H1 (cell line): ENCODE measurements around the gene NRXN3. TPM values are rescaled to one million over a fixed set of nuclear protein-coding genes. Genes with fewer than 3 reads are reported as not detected.

Experiments
- CTCF ChIA-PET: fragments of 300-600 bp; sonication (Branson Sonifier 250); formaldehyde crosslinking; loops from one replicate; lab custom pipeline; 2021; ENCODE audit not compliant: partially characterized antibody; lab: Charles Lee
- POLR2A ChIA-PET: fragments of 300-600 bp; sonication (Branson Sonifier 250); formaldehyde crosslinking; loops from one replicate; lab custom pipeline; 2021; ENCODE audit warnings: inconsistent platforms; ENCODE audit not compliant: partially characterized antibody; lab: Charles Lee
- DNase-seq, 2 experiments: peaks; one replicate each; pipeline versions ENCODE4 v3.0.0 to v3.0.0-alpha.2; 2010 to 2022; ENCODE audit warnings: low spot score in 2 of 2, low read depth in 1 of 2, mixed read lengths in 1 of 2
- FAIRE-seq: peaks from 2 replicates; lab custom pipeline; 2011; peaks lifted over from hg19 to GRCh38; lab: Jason Lieb, UNC
- H2AFZ ChIP-seq: 2 replicates; pipeline ENCODE4 v1.8.1; 2012; ENCODE audit warnings: low read length, inconsistent platforms
- H2AK5ac ChIP-seq: 2 replicates; pipeline ENCODE4 v1.6.1; 2013; ENCODE audit warnings: low read depth, low read length
- H2BK120ac ChIP-seq: replicated peaks from 2 replicates; pipeline ENCODE3; 2013; ENCODE audit warnings: low read depth, low read length, inconsistent platforms
- H2BK12ac ChIP-seq: 2 replicates; pipeline ENCODE4 v1.6.1; 2013; ENCODE audit warnings: low read depth, low read length
- H2BK15ac ChIP-seq: 2 replicates; pipeline ENCODE4 v1.6.1; 2013; ENCODE audit warnings: low read length
- H2BK20ac ChIP-seq: 2 replicates; pipeline ENCODE4 v1.6.1; 2013; ENCODE audit warnings: low read length
- H2BK5ac ChIP-seq: 2 replicates; pipeline ENCODE4 v1.6.1; 2013; ENCODE audit warnings: low read depth, low read length
- H3K14ac ChIP-seq: 2 replicates; pipeline ENCODE4 v1.6.1; 2013; ENCODE audit warnings: inconsistent platforms; ENCODE audit not compliant: insufficient read length
- H3K18ac ChIP-seq: 2 replicates; pipeline ENCODE4 v1.6.1; 2013; ENCODE audit warnings: low read length; ENCODE audit errors: extremely low read depth
- H3K23ac ChIP-seq: 2 replicates; pipeline ENCODE4 v1.6.1; 2013; ENCODE audit warnings: inconsistent platforms; ENCODE audit not compliant: insufficient read length
- H3K23me2 ChIP-seq: 2 replicates; pipeline ENCODE4 v1.6.1; 2013; ENCODE audit warnings: low read depth, low read length
- H3K27ac ChIP-seq: 2 replicates; pipeline ENCODE4 v1.6.1; 2011; ENCODE audit warnings: low read depth, low read length, inconsistent platforms
- H3K27me3 ChIP-seq, 4 experiments: replicated peaks in 1 of 4; 1 replicate in 1 of 4; 2 replicates in 3 of 4; pipeline versions ENCODE4 v1.6.1 to v1.8.1; 2011 to 2013; ENCODE audit warnings: low read length in 3 of 4, mild to moderate bottlenecking in 3 of 4, inconsistent platforms in 2 of 4, mixed read lengths in 2 of 4, moderate library complexity in 1 of 4; ENCODE audit not compliant: control insufficient read depth in 3 of 4, insufficient read depth in 3 of 4; ENCODE audit errors: extremely low read depth in 1 of 4
- H3K36me3 ChIP-seq, 4 experiments: 2 replicates each; pipeline versions ENCODE4 v1.6.1 to v1.8.1; 2011 to 2013; ENCODE audit warnings: mild to moderate bottlenecking in 4 of 4, low read length in 3 of 4, moderate library complexity in 2 of 4, control low read depth in 1 of 4, inconsistent platforms in 1 of 4; ENCODE audit not compliant: insufficient read depth in 4 of 4, control insufficient read depth in 2 of 4
- H3K4ac ChIP-seq: replicated peaks from 2 replicates; pipeline ENCODE3; 2013; ENCODE audit warnings: low read length, low read depth, mixed read lengths, inconsistent platforms; ENCODE audit not compliant: insufficient read length
- H3K4me1 ChIP-seq, 4 experiments: replicated peaks in 1 of 4; 1 replicate in 1 of 4; 2 replicates in 3 of 4; pipeline versions ENCODE4 v1.6.1 to v1.8.1; 2011 to 2013; ENCODE audit warnings: low read length in 3 of 4, inconsistent platforms in 2 of 4, mixed read lengths in 1 of 4; ENCODE audit not compliant: insufficient read depth in 4 of 4, control insufficient read depth in 3 of 4
- H3K4me2 ChIP-seq, 2 experiments: 2 replicates each; pipeline versions ENCODE4 v1.6.1 to v1.8.1; 2011 to 2013; ENCODE audit warnings: low read depth in 2 of 2, low read length in 2 of 2, control low read depth in 1 of 2, inconsistent platforms in 1 of 2, mild to moderate bottlenecking in 1 of 2; ENCODE audit not compliant: insufficient read depth in 1 of 2
- H3K4me3 ChIP-seq, 4 experiments: fragments of 200-600, 300-600 bp in 1 of 4; sonication (generic), shearing (Covaris generic), sonication (Bioruptor Twin) in 1 of 4; 2 replicates each; pipeline versions ENCODE4 v1.5.1 to v1.8.1; 2011 to 2016; ENCODE audit warnings: low read length in 4 of 4, low read depth in 3 of 4, control low read depth in 2 of 4, inconsistent platforms in 2 of 4, mild to moderate bottlenecking in 2 of 4, mixed read lengths in 1 of 4, moderate library complexity in 1 of 4; ENCODE audit not compliant: insufficient read depth in 2 of 4; ENCODE audit errors: extremely low read depth in 1 of 4
- H3K56ac ChIP-seq: replicated peaks from 2 replicates; pipeline ENCODE3; 2013; ENCODE audit warnings: low read depth, mild to moderate bottlenecking, mixed read lengths, low read length, inconsistent platforms; ENCODE audit not compliant: insufficient read length
- H3K79me1 ChIP-seq: 2 replicates; pipeline ENCODE4 v1.6.1; 2013; ENCODE audit warnings: low read depth, low read length, control low read depth
- H3K79me2 ChIP-seq, 2 experiments: 2 replicates each; pipeline versions ENCODE4 v1.6.1 to v1.8.1; 2012 to 2013; ENCODE audit warnings: low read length in 2 of 2, mild to moderate bottlenecking in 2 of 2, inconsistent platforms in 1 of 2; ENCODE audit not compliant: insufficient read depth in 2 of 2, control insufficient read depth in 1 of 2
- H3K9ac ChIP-seq, 4 experiments: replicated peaks in 1 of 4; 1 replicate in 1 of 4; 2 replicates in 3 of 4; pipeline versions ENCODE4 v1.6.1 to v1.8.1; 2011 to 2013; ENCODE audit warnings: low read depth in 3 of 4, low read length in 3 of 4, control low read depth in 2 of 4, mild to moderate bottlenecking in 2 of 4, moderate library complexity in 2 of 4, inconsistent platforms in 1 of 4; ENCODE audit errors: extremely low read depth in 1 of 4
- H3K9me3 ChIP-seq, 2 experiments: 2 replicates each; pipeline versions ENCODE4 v1.6.1 to v1.8.1; 2012 to 2013; ENCODE audit warnings: mild to moderate bottlenecking in 2 of 2, moderate library complexity in 2 of 2, control low read depth in 1 of 2, inconsistent platforms in 1 of 2, low read depth in 1 of 2, low read length in 1 of 2, mixed read lengths in 1 of 2; ENCODE audit not compliant: insufficient read depth in 2 of 2
- H4K20me1 ChIP-seq, 2 experiments: replicated peaks in 1 of 2; 2 replicates each; pipeline versions ENCODE3 to v1.8.1; 2011 to 2013; ENCODE audit warnings: inconsistent platforms in 2 of 2, low read length in 2 of 2, mild to moderate bottlenecking in 1 of 2; ENCODE audit not compliant: insufficient read depth in 2 of 2, control insufficient read depth in 1 of 2
- H4K5ac ChIP-seq: 2 replicates; pipeline ENCODE4 v1.6.1; 2013; ENCODE audit warnings: low read length, low read depth, mixed read lengths, inconsistent platforms; ENCODE audit not compliant: insufficient read length
- H4K8ac ChIP-seq: 2 replicates; pipeline ENCODE4 v1.8.0; 2013; ENCODE audit warnings: mild to moderate bottlenecking, moderate library complexity, low read length, inconsistent platforms; ENCODE audit not compliant: insufficient read depth; ENCODE audit errors: extremely low read depth
- H4K91ac ChIP-seq: replicated peaks from 2 replicates; pipeline ENCODE3; 2013; ENCODE audit warnings: low read length, mixed read lengths, inconsistent platforms; ENCODE audit not compliant: insufficient read length
- ASH2L ChIP-seq: fragments of 200-600, 300-600 bp; sonication (generic); IDR thresholded peaks from one replicate; pipeline ENCODE4 v1.7.1; 2017; ENCODE audit warnings: low read length
- CBX8 ChIP-seq: fragments of 300-800, 300-1000 bp; sonication (generic); IDR thresholded peaks from 2 replicates; pipeline ENCODE4 v1.7.1; 2016; ENCODE audit warnings: low read depth, low read length, borderline replicate concordance
- CHD2 ChIP-seq: IDR thresholded peaks from 2 replicates; pipeline ENCODE4 v1.6.1; 2012; ENCODE audit warnings: low read length, improper control_type of control experiment
- E2F6 ChIP-seq: IDR thresholded peaks from 2 replicates; pipeline ENCODE4 v1.6.1; 2012; ENCODE audit warnings: inconsistent platforms
- KDM5A ChIP-seq: fragments of 200-600 bp; IDR thresholded peaks from 2 replicates; pipeline ENCODE4 v1.7.1; 2012; ENCODE audit warnings: mild to moderate bottlenecking, low read length, inconsistent platforms, mixed read lengths
- NANOG ChIP-seq: IDR thresholded peaks from 2 replicates; pipeline ENCODE4 v1.6.1; 2011; ENCODE audit warnings: low read length, low read depth, mild to moderate bottlenecking, inconsistent platforms; ENCODE audit not compliant: insufficient read depth, poor library complexity, severe bottlenecking
- PHF8 ChIP-seq: fragments of 200-600 bp; sonication (generic); conservative IDR thresholded peaks from 2 replicates; pipeline ENCODE4 v1.7.1; 2012; ENCODE audit warnings: low read depth, mild to moderate bottlenecking, inconsistent platforms, low read length, moderate library complexity
- TBP ChIP-seq: IDR thresholded peaks from 2 replicates; pipeline ENCODE4 v1.6.1; 2011; ENCODE audit warnings: low read depth, low read length, improper control_type of control experiment
- YY1 ChIP-seq: IDR thresholded peaks from 2 replicates; pipeline ENCODE4 v1.6.1; 2011; ENCODE audit warnings: low read depth, mild to moderate bottlenecking, low read length
- WGBS, 2 experiments: shearing (Covaris generic) in 1 of 2; methylation state at CpG; one replicate each; pipeline versions ENCODE4 v1.1.6 to v1.1.7; 2013 to 2015; ENCODE audit warnings: low lambda C conversion rate in 2 of 2, mixed read lengths in 2 of 2, inconsistent platforms in 1 of 2, low coverage in 1 of 2, missing lambda C conversion rate in 1 of 2; ENCODE audit not compliant: insufficient replicate concordance in 2 of 2, insufficient coverage in 1 of 2, insufficient read length in 1 of 2; ENCODE audit errors: extremely low coverage in 1 of 2, missing lambda C conversion rate in 1 of 2; 5-methylcytosine and 5-hydroxymethylcytosine counted together
- polyA plus RNA-seq, 7 experiments: library from polyadenylated mRNA; depleted of rRNA in 3 of 7; stranded (reverse) in 5 of 7; unstranded in 2 of 7; fragments of >200 nt in 5 of 7; fragments of 200-250 nt in 2 of 7; gene quantifications; 1 replicate in 5 of 7; 2 replicates in 1 of 7; 4 replicates in 1 of 7; pipeline versions ENCODE4 v1.2.1 to v1.2.3, GENCODE V29; 2011 to 2013; ENCODE audit warnings: missing spikeins in 2 of 7, mixed read lengths in 2 of 7
- total RNA-seq: library from RNA; stranded (reverse); fragmentation: NEBNext Ultra II Directional; extraction: Animal tissue kit (Norgen Biotek cat#: 25700); gene quantifications from 2 replicates; pipeline ENCODE4 v1.2.1, GENCODE V29; 2021
- TF ChIP-seq, protein P1 (sequence below): IDR thresholded peaks from 2 replicates; pipeline ENCODE4 v1.6.1; 2011; ENCODE audit warnings: low read depth, mild to moderate bottlenecking, low read length; ENCODE audit not compliant: insufficient read depth
- TF ChIP-seq, protein P2 (sequence below): IDR thresholded peaks from 2 replicates; pipeline ENCODE4 v1.6.1; 2012; ENCODE audit warnings: inconsistent platforms

Gene NRXN3
- total and polyA plus RNA-seq, 2 of the 8 experiments (the other 6 are each of a cell fraction or from before 2014, with no cell fraction given): 2.6 to 4.1 TPM

DNA sequence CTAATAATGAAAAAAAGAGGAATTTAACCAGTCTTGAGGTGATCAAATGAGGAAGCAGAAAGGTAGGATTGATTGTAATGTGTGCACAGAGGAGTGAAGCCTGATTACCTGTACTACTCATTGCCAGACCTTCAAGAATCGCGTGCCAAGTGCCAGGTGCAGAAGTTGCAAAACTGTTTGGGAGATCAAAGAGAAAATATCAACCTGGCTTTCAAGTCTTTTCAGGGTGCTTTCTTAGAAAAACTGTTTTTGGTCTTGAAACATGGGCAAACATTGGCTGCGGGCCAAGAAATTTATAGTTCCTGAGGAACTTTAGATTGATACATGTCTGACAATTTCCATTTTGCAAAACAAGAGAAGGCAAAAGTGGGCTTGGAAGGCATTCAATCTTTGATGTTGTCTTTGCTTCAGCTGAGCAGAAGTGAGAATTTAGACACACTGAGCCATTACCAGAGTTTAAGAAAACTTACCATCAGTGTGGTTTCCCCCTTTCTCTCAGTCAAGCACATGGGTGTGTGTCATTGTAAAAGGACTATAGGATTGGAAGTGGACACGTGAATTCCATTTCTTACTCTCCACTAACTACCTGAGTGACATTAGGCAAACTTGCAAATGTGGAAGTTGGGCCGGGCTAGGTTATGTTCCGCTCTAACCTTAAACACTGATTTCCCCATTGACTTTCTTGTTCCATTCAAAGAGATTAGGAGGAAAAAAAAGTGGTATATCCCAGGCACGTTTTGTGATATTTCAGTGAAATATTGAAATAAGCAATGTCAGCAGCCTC lies 1555.0 kb downstream of the NRXN3 start:
- ChIA-PET POLR2A (no interaction called here), CTCF (interaction anchor here (1.9 kb wide), 1 partner anchor 17 kb away, joined by 4 read pairs; no protein-coding TSS in a partner anchor)
- TF ChIP-seq, protein P1, sequence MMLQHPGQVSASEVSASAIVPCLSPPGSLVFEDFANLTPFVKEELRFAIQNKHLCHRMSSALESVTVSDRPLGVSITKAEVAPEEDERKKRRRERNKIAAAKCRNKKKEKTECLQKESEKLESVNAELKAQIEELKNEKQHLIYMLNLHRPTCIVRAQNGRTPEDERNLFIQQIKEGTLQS: no peak
- no peak for TF ChIP-seq CHD2
- no peak for TF ChIP-seq NANOG
- TF ChIP-seq, protein P2, sequence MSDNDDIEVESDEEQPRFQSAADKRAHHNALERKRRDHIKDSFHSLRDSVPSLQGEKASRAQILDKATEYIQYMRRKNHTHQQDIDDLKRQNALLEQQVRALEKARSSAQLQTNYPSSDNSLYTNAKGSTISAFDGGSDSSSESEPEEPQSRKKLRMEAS: no peak
- no peak for TF ChIP-seq CBX8
- no peak for TF ChIP-seq ASH2L
- no peak for TF ChIP-seq PHF8
- no peak for TF ChIP-seq E2F6
- TF ChIP-seq TBP: no peak
- TF ChIP-seq YY1: no peak
- no peak for TF ChIP-seq KDM5A

More for the DNA sequence above, 1555.0 kb downstream of the NRXN3 start:
- FAIRE-seq (no peak), DNase-seq (no peak)
- H3K36me3 ChIP-seq: no peaks in the 10 kb centered on the region
- no peak overlapping the region for H3K27ac ChIP-seq
- no peak overlapping the region for H3K23ac ChIP-seq
- no peak overlapping the region for H2AFZ ChIP-seq
- H2AK5ac ChIP-seq: no peak overlapping the region
- H3K56ac ChIP-seq: no peak overlapping the region
- no peaks in the 10 kb centered on the region for H4K20me1 ChIP-seq
- H3K4me2 ChIP-seq: no peak overlapping the region
- H3K79me1 ChIP-seq: no peaks in the 10 kb centered on the region
- no peak overlapping the region for H4K5ac ChIP-seq
- H3K4ac ChIP-seq: no peak overlapping the region
- H3K9ac ChIP-seq: no peak overlapping the region
- H3K14ac ChIP-seq: no peak overlapping the region
- H4K91ac ChIP-seq: no peak overlapping the region
- no peaks in the 10 kb centered on the region for H3K9me3 ChIP-seq
- no peak overlapping the region for H2BK20ac ChIP-seq
- H2BK12ac ChIP-seq: no peak overlapping the region
- H2BK5ac ChIP-seq: no peak overlapping the region
- H3K4me3 ChIP-seq: no peak overlapping the region
- H3K79me2 ChIP-seq: no peaks in the 10 kb centered on the region
- no peak overlapping the region for H2BK120ac ChIP-seq
- H2BK15ac ChIP-seq: no peak overlapping the region
- no peak overlapping the region for H4K8ac ChIP-seq
- no peaks in the 10 kb centered on the region; the same call in 1 of the 2 replicates for H3K23me2 ChIP-seq
- no peaks in the 10 kb centered on the region for H3K4me1 ChIP-seq
- no peak overlapping the region for H3K18ac ChIP-seq
- 83% methylated on average over 7 of the region's 7 CpGs; no CpG with 5 or more reads in 1 of the 2 experiments for WGBS, 2 experiments
- no peaks in the 10 kb centered on the region for H3K27me3 ChIP-seq
